NCI-H187 (cell line): ENCODE data around the gene CLIC1.
A peak's percentile ranks its signal among the peaks of the same experiment; 100 is the strongest.
"Not testable (repeated sequence)": the region's sequence is repeated elsewhere in the genome, so short reads cannot be mapped to it uniquely, and the experiment has no call there.

ENCODE experiments used
- DNase-seq, 2 experiments: peaks; one replicate each; lab custom pipeline; 2025; lab: John Stamatoyannopoulos, UW

Gene CLIC1

GRCh38 chr6:31722173-31722572 lies 14.2 kb downstream of the CLIC1 start:
- no peak for DNase-seq

- no peak for DNase-seq
These were observed 14.8 kb downstream of the CLIC1 start, which contains the start of gene LY6G6C for GRCh38 chr6:31721351-31722020. Gene LY6G6C, minus strand, starts transcription at chr6:31721746. Its CDS starts 67 bp downstream, at chr6:31721679.

- no peak for DNase-seq
These were observed 16.0 kb downstream of the CLIC1 start for GRCh38 chr6:31720196-31720770.

- no peak for DNase-seq
These were observed 17.3 kb downstream of the CLIC1 start for GRCh38 chr6:31719001-31719400.

- DNase-seq, result no peak
These were observed 18.1 kb downstream of the CLIC1 start for GRCh38 chr6:31718265-31718664.

- DNase-seq, result no peak
These were observed 18.7 kb downstream of the CLIC1 start for GRCh38 chr6:31717499-31718222.

- DNase-seq, result no peak
These were observed 21.0 kb downstream of the CLIC1 start, which contains the start of gene LY6G6D for GRCh38 chr6:31715022-31715958. Gene LY6G6D, plus strand, starts transcription at chr6:31715348. Its CDS starts 8 bp downstream, at chr6:31715356.

- no peak for DNase-seq
These were observed 22.2 kb downstream of the CLIC1 start for GRCh38 chr6:31713991-31714684.

GRCh38 chr6:31713465-31713864 lies 22.9 kb downstream of the CLIC1 start:
- no peak for DNase-seq

- DNase-seq, result no peak
These were observed 24.0 kb downstream of the CLIC1 start for GRCh38 chr6:31712296-31712695.

- DNase-seq, result no peak
These were observed 25.1 kb downstream of the CLIC1 start for GRCh38 chr6:31711233-31711632.

GRCh38 chr6:31710523-31711219 lies 25.7 kb downstream of the CLIC1 start:
- no peak for DNase-seq

GRCh38 chr6:31709157-31709556 lies 27.2 kb downstream of the CLIC1 start:
- DNase-seq, result not testable (repeated sequence)

- DNase-seq, result no peak
These were observed 28.1 kb downstream of the CLIC1 start for GRCh38 chr6:31708224-31708623.

- DNase-seq, result no peak
These were observed 28.6 kb downstream of the CLIC1 start for GRCh38 chr6:31707701-31708100.

GRCh38 chr6:31706599-31706998 lies 29.7 kb downstream of the CLIC1 start, which contains the start of gene LY6G6F:
Gene LY6G6F, plus strand, starts transcription at chr6:31706866. Its CDS starts 41 bp downstream, at chr6:31706907.
- DNase-seq, result no peak

- no peak for DNase-seq
These were observed 30.4 kb downstream of the CLIC1 start for GRCh38 chr6:31705931-31706330.

GRCh38 chr6:31702819-31703716 lies 33.3 kb downstream of the CLIC1 start, which contains the start of gene ABHD16A:
Gene ABHD16A, minus strand, starts transcription at chr6:31703324. Its CDS starts 43 bp downstream, at chr6:31703281.
- DNase-seq, result peak; percentile 85 to 96

GRCh38 chr6:31702405-31702818 lies 33.9 kb downstream of the CLIC1 start:
- DNase-seq, result no peak
